IMR-90 (cell line): ENCODE results near the gene PTPRF. TPM values are rescaled to one million over a fixed set of nuclear protein-coding genes. Genes with fewer than 3 reads are reported as not detected.

Experiments used
- ATAC-seq: fragments of 200-7000 bp; cut with Tn5 transposase; 2 replicates; pipeline ENCODE4 v1.9.1; 2020; ENCODE audit warnings: low read depth, mild to moderate bottlenecking, moderate library complexity
- BruUV-seq: library from RNA; stranded (reverse); fragments of 400-500 nt; replicated peaks from 2 replicates; lab custom pipeline; 2021; lab: Mats Ljungman, UMichigan
- CTCF ChIA-PET: fragments of 300-600 bp; formaldehyde crosslinking; extraction: SDS; loops from one replicate; lab custom pipeline; 2021; ENCODE audit warnings: antibody characterized with exemption; lab: Yijun Ruan, JAX
- POLR2A ChIA-PET: fragments of 300-600 bp; sonication (Branson Sonifier 250); formaldehyde crosslinking; loops from one replicate; lab custom pipeline; 2022; ENCODE audit warnings: antibody characterized with exemption; ENCODE audit not compliant: unreplicated experiment; lab: Charles Lee
- DNase-seq: peaks from one replicate; pipeline ENCODE4 v3.0.0; 2013
- H2AFZ ChIP-seq: replicated peaks from 2 replicates; pipeline ENCODE3; 2013; ENCODE audit warnings: low read length, mild to moderate bottlenecking; ENCODE audit not compliant: poor library complexity
- H2AK5ac ChIP-seq: 2 replicates; pipeline ENCODE4 v1.6.1; 2013; ENCODE audit warnings: low read depth, low read length, inconsistent platforms
- H2AK9ac ChIP-seq: replicated peaks from 2 replicates; pipeline ENCODE3; 2013; ENCODE audit warnings: mild to moderate bottlenecking, low read depth, low read length, moderate library complexity; ENCODE audit not compliant: poor library complexity
- H2BK120ac ChIP-seq: 2 replicates; pipeline ENCODE4 v1.6.1; 2013; ENCODE audit warnings: low read depth, low read length, inconsistent platforms
- H2BK15ac ChIP-seq: 3 replicates; pipeline ENCODE4 v1.6.1; 2013; ENCODE audit warnings: low read depth, low read length, inconsistent platforms
- H2BK20ac ChIP-seq: 2 replicates; pipeline ENCODE4 v1.6.1; 2013; ENCODE audit warnings: low read depth, mild to moderate bottlenecking, inconsistent platforms, low read length, moderate library complexity
- H2BK5ac ChIP-seq: 2 replicates; pipeline ENCODE4 v1.6.1; 2013; ENCODE audit warnings: mild to moderate bottlenecking, low read depth, low read length, inconsistent platforms; ENCODE audit not compliant: poor library complexity, severe bottlenecking
- H3K14ac ChIP-seq: replicated peaks from 2 replicates; pipeline ENCODE4 v1.6.1; 2013; ENCODE audit warnings: low read depth, low read length, inconsistent platforms
- H3K18ac ChIP-seq: 2 replicates; pipeline ENCODE4 v1.6.1; 2013; ENCODE audit warnings: low read depth, low read length, control low read depth
- H3K23ac ChIP-seq: 2 replicates; pipeline ENCODE4 v1.6.1; 2013; ENCODE audit warnings: low read depth, low read length, inconsistent platforms
- H3K27ac ChIP-seq: 2 replicates; pipeline ENCODE4 v1.5.1; 2013; ENCODE audit warnings: mild to moderate bottlenecking, control low read depth, low read length; ENCODE audit not compliant: insufficient read depth
- H3K27me3 ChIP-seq: 2 replicates; pipeline ENCODE4 v1.6.1; 2013; ENCODE audit warnings: low read length; ENCODE audit not compliant: control insufficient read depth, insufficient read depth
- H3K36me3 ChIP-seq: 2 replicates; pipeline ENCODE4 v1.6.1; 2013; ENCODE audit warnings: low read length, mixed read lengths; ENCODE audit not compliant: control insufficient read depth, insufficient read depth
- H3K4ac ChIP-seq: 2 replicates; pipeline ENCODE4 v1.6.1; 2013; ENCODE audit warnings: low read depth, low read length, inconsistent platforms
- H3K4me1 ChIP-seq: 2 replicates; pipeline ENCODE4 v1.6.1; 2013; ENCODE audit warnings: low read length, mixed read lengths; ENCODE audit not compliant: control insufficient read depth, insufficient read depth
- H3K4me2 ChIP-seq: 2 replicates; pipeline ENCODE4 v1.6.1; 2013; ENCODE audit warnings: low read depth, mild to moderate bottlenecking, control low read depth, low read length, moderate library complexity
- H3K4me3 ChIP-seq: 2 replicates; pipeline ENCODE4 v1.5.1; 2013; ENCODE audit warnings: low read depth, mild to moderate bottlenecking, control low read depth, low read length, moderate library complexity; ENCODE audit not compliant: insufficient read depth
- H3K56ac ChIP-seq: 2 replicates; pipeline ENCODE4 v1.6.1; 2013; ENCODE audit warnings: low read length, inconsistent platforms; ENCODE audit not compliant: insufficient read depth; ENCODE audit errors: extremely low read depth
- H3K79me1 ChIP-seq, 2 experiments: 2 replicates each; pipeline ENCODE4 v1.6.1; 2013; ENCODE audit warnings: low read length in 2 of 2, inconsistent platforms in 1 of 2, low read depth in 1 of 2
- H3K9ac ChIP-seq: 2 replicates; pipeline ENCODE4 v1.6.1; 2013; ENCODE audit warnings: low read depth, low read length, control low read depth
- H3K9me1 ChIP-seq: 2 replicates; pipeline ENCODE4 v1.6.1; 2013; ENCODE audit warnings: low read length, inconsistent platforms; ENCODE audit not compliant: insufficient read depth
- H3K9me3 ChIP-seq: 2 replicates; pipeline ENCODE4 v1.6.1; 2013; ENCODE audit warnings: low read length; ENCODE audit not compliant: control insufficient read depth, insufficient read depth
- H4K20me1 ChIP-seq: 2 replicates; pipeline ENCODE4 v1.6.1; 2013; ENCODE audit warnings: low read length, inconsistent platforms; ENCODE audit not compliant: insufficient read depth
- H4K5ac ChIP-seq: 2 replicates; pipeline ENCODE4 v1.6.1; 2013; ENCODE audit warnings: mild to moderate bottlenecking, low read depth, low read length, control low read depth
- H4K8ac ChIP-seq, 2 experiments: 2 replicates each; pipeline ENCODE4 v1.6.1; 2013; ENCODE audit warnings: low read depth in 2 of 2, low read length in 2 of 2, control low read depth in 1 of 2, inconsistent platforms in 1 of 2
- H4K91ac ChIP-seq: 2 replicates; pipeline ENCODE4 v1.6.1; 2013; ENCODE audit warnings: low read depth, low read length, inconsistent platforms; ENCODE audit not compliant: insufficient read depth
- BHLHE40 ChIP-seq: fragments of 150-350 bp; IDR thresholded peaks from 2 replicates; pipeline ENCODE4 v1.6.1; 2016; ENCODE audit warnings: mild to moderate bottlenecking, low read depth, low read length
- CEBPB ChIP-seq: IDR thresholded peaks from 2 replicates; pipeline ENCODE4 v1.6.1; 2012; ENCODE audit warnings: low read depth, low read length, improper control_type of control experiment
- CHD1 ChIP-seq: IDR thresholded peaks from 2 replicates; pipeline ENCODE4 v1.6.1; 2012; ENCODE audit warnings: low read depth, low read length, improper control_type of control experiment
- ELK1 ChIP-seq: fragments of 150-350 bp; IDR thresholded peaks from 2 replicates; pipeline ENCODE4 v1.6.1; 2016; ENCODE audit warnings: low read depth, mild to moderate bottlenecking, low read length, moderate library complexity, borderline replicate concordance
- FOS ChIP-seq: fragments of 150-350 bp; IDR thresholded peaks from 2 replicates; pipeline ENCODE4 v1.6.1; 2016; ENCODE audit warnings: low read depth, low read length
- MAZ ChIP-seq: IDR thresholded peaks from 2 replicates; pipeline ENCODE4 v1.6.1; 2012; ENCODE audit warnings: low read depth, mild to moderate bottlenecking, low read length, improper control_type of control experiment, moderate library complexity, borderline replicate concordance
- NFE2L2 ChIP-seq: fragments of 150-350 bp; IDR thresholded peaks from 2 replicates; pipeline ENCODE4 v1.6.1; 2016; ENCODE audit warnings: low read depth, mild to moderate bottlenecking, low read length
- POLR2A ChIP-seq: IDR thresholded peaks from 2 replicates; pipeline ENCODE4 v1.6.1; 2012; ENCODE audit warnings: mild to moderate bottlenecking, low read depth, low read length
- SMC3 ChIP-seq: fragments of 150-350 bp; IDR thresholded peaks from 2 replicates; pipeline ENCODE4 v1.6.1; 2016; ENCODE audit warnings: low read depth, mild to moderate bottlenecking, antibody characterized with exemption, low read length, moderate library complexity
- WGBS, 2 experiments: methylation state at CpG; one replicate each; pipeline versions ENCODE4 v1.1.5 to v1.1.7; 2013; ENCODE audit warnings: missing lambda C conversion rate in 2 of 2; ENCODE audit not compliant: insufficient read length in 1 of 2; ENCODE audit errors: extremely low coverage in 2 of 2; 5-methylcytosine and 5-hydroxymethylcytosine counted together
- dilution Hi-C: fragments of 300-500 bp; cut with HindIII; formaldehyde crosslinking; loops from one replicate; pipeline ENCODE4 v1.14.3; 2018; ENCODE audit warnings: low sequenced_read_pairs; ENCODE audit not compliant: unreplicated experiment
- in situ Hi-C: fragments of 300-500 bp; cut with MboI; formaldehyde crosslinking; loops from 3 replicates; pipeline ENCODE4 v1.14.3; 2019; ENCODE audit warnings: low sequenced_read_pairs, inconsistent platforms, mixed read lengths
- intact Hi-C: fragments of 100-400 bp; cut with micrococcal nuclease; formaldehyde crosslinking; loops from 2 replicates; pipeline ENCODE4 v1.10.0; 2022
- polyA plus RNA-seq, 3 experiments: library from polyadenylated mRNA; depleted of rRNA; stranded (reverse); fragments of >200 nt; gene quantifications; 2 replicates each; pipeline ENCODE4 v1.2.3, GENCODE V29; 2012; ENCODE audit warnings: low replicate concordance in 1 of 3
- total RNA-seq: library from RNA; depleted of rRNA; stranded (reverse); fragments of >200 nt; gene quantifications from 2 replicates; pipeline ENCODE4 v1.2.3, GENCODE V29; 2012

Gene PTPRF
- total and polyA plus RNA-seq, 2 of the 4 experiments (the other 2 are of a cell fraction): 25.8 to 92.3 TPM

GRCh38 chr1:43611950-43612349 is 81.3 kb downstream of the PTPRF start:
- Histone ChIP-seq H2BK5ac (no peak overlapping the region), H3K14ac (no peak overlapping the region), H4K8ac (no peak overlapping the region), H3K9me1 (no peaks in the 10 kb centered on the region; the same call in 1 of the 2 replicates), H3K36me3 (peaks cover 64% of the 10 kb centered on the region), H3K4ac (no peak overlapping the region), H3K79me1 (no peaks in the 10 kb centered on the region), H3K56ac (no peak overlapping the region), H2AK9ac (no peak overlapping the region), H2AFZ (no peak overlapping the region), H3K9me3 (no peaks in the 10 kb centered on the region), H2BK120ac (no peak overlapping the region), H3K27me3 (no peaks in the 10 kb centered on the region), H3K4me3 (no peak overlapping the region), H2BK15ac (no peak overlapping the region), H2BK20ac (no peak overlapping the region), H3K27ac (no peak overlapping the region), H3K9ac (no peak overlapping the region), H3K4me2 (no peak overlapping the region), H3K4me1 (no peaks in the 10 kb centered on the region), H4K91ac (no peak overlapping the region), H4K5ac (no peak overlapping the region), H2AK5ac (no peak overlapping the region), H4K20me1 (no peaks in the 10 kb centered on the region; the same call in none of the 2 replicates), H3K23ac (no peak overlapping the region), H3K18ac (no peak overlapping the region)
- ATAC-seq (no peak), DNase-seq (no peak)
- no peak for TF ChIP-seq POLR2A
- no peak for TF ChIP-seq ELK1
- TF ChIP-seq NFE2L2: no peak
- no peak for TF ChIP-seq SMC3
- no peak for TF ChIP-seq MAZ
- no peak for TF ChIP-seq BHLHE40
- no peak for TF ChIP-seq FOS
- no peak for TF ChIP-seq CEBPB
- TF ChIP-seq CHD1: no peak
- POLR2A ChIA-PET: no interaction called here
- intact Hi-C loops: no loop called here
- CTCF ChIA-PET: interaction anchor here (0.6 kb wide), 1 partner anchor 57 kb away, joined by 4 read pairs; no protein-coding TSS in a partner anchor
- dilution Hi-C loops: no loop called here
- BruUV-seq: no TSS peak
- WGBS, 2 experiments: 90% methylated on average over 2 of the region's 7 CpGs; no CpG with 5 or more reads in 1 of the 2 experiments
- in situ Hi-C loops: no loop called here
